LNCaP clone FGC (cell line): ENCODE data around the gene AHCTF1.
"Not testable (repeated sequence)": the region's sequence is repeated elsewhere in the genome, so short reads cannot be mapped to it uniquely, and the experiment has no call there.

Experiments
- DNase-seq: peaks from one replicate; pipeline ENCODE4 v3.0.0-alpha.2; 2011; ENCODE audit warnings: low read depth
- H3K4me3 ChIP-seq: 2 replicates; pipeline ENCODE4 v1.5.1; 2011; ENCODE audit warnings: mild to moderate bottlenecking, low read depth, low read length, control low read depth
- TF ChIP-seq, protein P1 (sequence below): IDR thresholded peaks from 2 replicates; pipeline ENCODE4 v1.5.1; 2012; ENCODE audit warnings: mild to moderate bottlenecking; ENCODE audit not compliant: control insufficient read depth, insufficient read depth; ENCODE audit errors: extremely low read depth

Gene AHCTF1

GRCh38 chr1:246820666-246821065 lies 111.1 kb downstream of the AHCTF1 start:
- H3K4me3 ChIP-seq: no peak overlapping the region
- DNase-seq: no peak
- TF ChIP-seq, protein P1, sequence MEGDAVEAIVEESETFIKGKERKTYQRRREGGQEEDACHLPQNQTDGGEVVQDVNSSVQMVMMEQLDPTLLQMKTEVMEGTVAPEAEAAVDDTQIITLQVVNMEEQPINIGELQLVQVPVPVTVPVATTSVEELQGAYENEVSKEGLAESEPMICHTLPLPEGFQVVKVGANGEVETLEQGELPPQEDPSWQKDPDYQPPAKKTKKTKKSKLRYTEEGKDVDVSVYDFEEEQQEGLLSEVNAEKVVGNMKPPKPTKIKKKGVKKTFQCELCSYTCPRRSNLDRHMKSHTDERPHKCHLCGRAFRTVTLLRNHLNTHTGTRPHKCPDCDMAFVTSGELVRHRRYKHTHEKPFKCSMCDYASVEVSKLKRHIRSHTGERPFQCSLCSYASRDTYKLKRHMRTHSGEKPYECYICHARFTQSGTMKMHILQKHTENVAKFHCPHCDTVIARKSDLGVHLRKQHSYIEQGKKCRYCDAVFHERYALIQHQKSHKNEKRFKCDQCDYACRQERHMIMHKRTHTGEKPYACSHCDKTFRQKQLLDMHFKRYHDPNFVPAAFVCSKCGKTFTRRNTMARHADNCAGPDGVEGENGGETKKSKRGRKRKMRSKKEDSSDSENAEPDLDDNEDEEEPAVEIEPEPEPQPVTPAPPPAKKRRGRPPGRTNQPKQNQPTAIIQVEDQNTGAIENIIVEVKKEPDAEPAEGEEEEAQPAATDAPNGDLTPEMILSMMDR: no peak

GRCh38 chr1:246817778-246818177 lies 114.0 kb downstream of the AHCTF1 start:
- not testable (repeated sequence) for DNase-seq, H3K4me3 ChIP-seq

- DNase-seq: no peak
- TF ChIP-seq, protein P1: no peak
- no peak overlapping the region for H3K4me3 ChIP-seq
Observed at GRCh38 chr1:246815693-246816270, 116.0 kb downstream of the AHCTF1 start.

DNA sequence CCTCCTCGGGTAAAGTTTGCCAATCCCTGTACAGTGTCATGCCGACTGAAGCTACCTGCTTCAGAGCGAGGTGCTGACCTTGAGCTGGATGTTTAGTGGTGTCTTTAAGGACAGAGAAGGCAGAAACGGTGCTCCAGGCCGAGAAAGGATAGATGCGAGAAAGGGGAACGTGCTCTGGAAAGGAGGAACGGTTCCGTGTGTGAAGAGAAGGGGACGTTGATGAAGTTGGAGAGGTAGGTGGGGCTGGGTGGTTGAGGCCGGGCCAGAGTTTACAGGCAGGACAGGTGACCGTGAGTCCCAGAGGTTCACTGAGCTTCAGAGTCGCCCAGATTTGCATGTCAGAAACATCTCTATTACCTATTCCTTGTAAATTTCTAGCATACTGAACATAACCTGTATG lies 116.9 kb downstream of the AHCTF1 start:
- DNase-seq: no peak
- no peak overlapping the region for H3K4me3 ChIP-seq
- TF ChIP-seq, protein P1: no peak

GRCh38 chr1:246813325-246813724 lies 118.4 kb downstream of the AHCTF1 start:
- DNase-seq, H3K4me3 ChIP-seq: not testable (repeated sequence)

DNA sequence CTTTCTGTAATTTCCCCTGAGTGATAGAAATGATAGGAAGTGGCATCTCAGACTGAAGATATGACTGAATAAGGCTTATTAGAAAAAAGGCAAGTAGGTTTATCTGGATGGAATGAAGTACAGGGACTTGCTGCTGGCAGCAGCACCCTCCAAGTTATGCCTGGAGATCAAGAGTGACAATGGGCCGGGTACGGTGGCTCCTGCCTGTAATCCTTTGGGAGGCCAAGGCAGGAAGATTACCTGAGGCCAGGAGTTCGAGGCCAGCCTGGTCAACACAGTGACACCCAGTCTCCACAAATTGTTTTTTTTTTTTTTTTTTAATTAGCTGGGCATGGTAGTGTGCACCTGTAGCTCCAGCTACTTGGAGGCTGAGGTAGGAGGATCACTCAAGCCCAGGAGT lies 119.8 kb downstream of the AHCTF1 start:
- TF ChIP-seq, protein P1: no peak
- no peak overlapping the region for H3K4me3 ChIP-seq
- DNase-seq: no peak

DNA sequence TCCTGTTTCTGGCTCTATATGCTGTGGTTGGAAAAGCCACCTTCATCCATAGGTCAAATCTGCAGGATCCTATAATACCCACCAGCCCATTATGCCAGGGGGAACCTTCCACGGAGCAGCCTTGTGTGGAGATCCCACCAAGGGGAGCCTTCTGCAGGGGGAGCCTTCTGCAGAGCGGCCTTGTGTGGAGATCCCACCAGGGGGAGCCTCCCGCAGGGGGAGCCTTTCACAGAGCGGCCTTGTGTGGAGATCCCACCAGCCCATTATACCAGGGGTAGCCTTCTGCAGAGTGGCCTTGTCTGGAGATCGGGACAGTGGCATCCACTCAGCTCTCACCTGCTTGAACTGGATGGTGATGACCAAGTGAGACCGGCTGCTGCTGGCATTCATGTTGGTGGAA lies 122.3 kb downstream of the AHCTF1 start:
- H3K4me3 ChIP-seq: no peak overlapping the region
- DNase-seq: no peak
- TF ChIP-seq, protein P1: no peak

DNA sequence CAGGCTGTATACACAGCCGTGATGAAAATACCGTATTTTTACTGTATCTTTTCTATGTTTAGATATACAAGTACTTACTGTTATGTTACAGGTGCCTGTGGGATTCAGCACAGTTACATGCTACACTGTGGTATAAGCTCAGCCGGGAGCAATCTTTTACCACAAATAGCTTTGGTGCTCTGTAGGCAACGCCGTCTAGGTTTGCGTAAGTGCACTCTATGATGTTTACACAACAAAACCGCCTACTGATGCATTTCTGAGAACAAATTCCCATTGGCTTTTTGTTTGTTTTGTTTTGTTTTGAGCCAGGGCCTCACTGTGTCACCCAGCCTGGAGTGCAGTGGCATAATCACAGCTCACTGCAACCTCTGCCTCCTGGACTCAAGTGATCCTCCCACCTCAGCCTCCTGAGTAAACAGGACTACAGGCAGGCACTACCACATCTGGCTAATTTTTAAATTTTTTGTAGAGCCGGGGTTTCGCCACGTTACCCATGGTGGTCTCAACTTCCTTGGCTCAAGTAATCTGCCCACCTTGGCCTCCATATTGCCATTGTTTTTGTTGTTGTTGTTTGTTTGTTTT lies 126.5 kb downstream of the AHCTF1 start:
- no peak overlapping the region for H3K4me3 ChIP-seq
- TF ChIP-seq, protein P1: no peak
- no peak for DNase-seq
